Panc1 (cell line): Measurements from ENCODE around the gene CAMK4. TPM values are rescaled to one million over a fixed set of nuclear protein-coding genes. Genes with fewer than 3 reads are reported as not detected.

Source experiments
- ATAC-seq: fragments of 200-7000 bp; cut with Tn5 transposase; 2 replicates; pipeline ENCODE4 v1.9.1; 2020; ENCODE audit warnings: mild to moderate bottlenecking, moderate library complexity
- BruUV-seq: library from RNA; stranded (reverse); fragments of 400-500 nt; replicated peaks from 2 replicates; lab custom pipeline; 2021; lab: Mats Ljungman, UMichigan
- CTCF ChIA-PET: fragments of 300-600 bp; sonication (Branson Sonifier 250); formaldehyde crosslinking; loops from one replicate; lab custom pipeline; 2022; ENCODE audit warnings: antibody characterized with exemption; lab: Charles Lee
- POLR2A ChIA-PET: fragments of 300-600 bp; sonication (Branson Sonifier 250); formaldehyde crosslinking; loops from one replicate; lab custom pipeline; 2022; ENCODE audit warnings: antibody characterized with exemption; lab: Charles Lee
- DNase-seq: peaks from one replicate; pipeline ENCODE4 v3.0.0-alpha.2; 2010; ENCODE audit warnings: low read depth, low spot score
- H3K27ac ChIP-seq: 2 replicates; pipeline ENCODE4 v1.5.1; 2011; ENCODE audit warnings: mild to moderate bottlenecking, low read length, inconsistent platforms
- H3K27me3 ChIP-seq: fragments of 200-500 bp; sonication (Bioruptor generic); 2 replicates; pipeline ENCODE4 v1.6.0; 2014; ENCODE audit warnings: low read length, inconsistent platforms; ENCODE audit not compliant: control insufficient read depth, insufficient read depth
- H3K36me3 ChIP-seq: fragments of 200-500 bp; sonication (Bioruptor generic); 2 replicates; pipeline ENCODE4 v1.5.1; 2014; ENCODE audit warnings: inconsistent platforms, mild to moderate bottlenecking, low read length, moderate library complexity; ENCODE audit not compliant: control insufficient read depth, insufficient read depth
- H3K4me1 ChIP-seq: 2 replicates; pipeline ENCODE4 v1.5.1; 2011; ENCODE audit warnings: inconsistent platforms, mild to moderate bottlenecking, low read length, moderate library complexity; ENCODE audit not compliant: control insufficient read depth, insufficient read depth
- H3K4me3 ChIP-seq, 2 experiments: 2 replicates each; pipeline ENCODE4 v1.5.1; 2011 to 2012; ENCODE audit warnings: low read depth in 2 of 2, low read length in 2 of 2, mild to moderate bottlenecking in 2 of 2, inconsistent platforms in 1 of 2, moderate library complexity in 1 of 2
- H3K9me3 ChIP-seq: fragments of 200-500 bp; sonication (Bioruptor generic); 2 replicates; pipeline ENCODE4 v1.5.1; 2014; ENCODE audit warnings: low read depth, mild to moderate bottlenecking, inconsistent platforms, low read length, moderate library complexity; ENCODE audit not compliant: control insufficient read depth, insufficient read depth
- POLR2AphosphoS5 ChIP-seq: IDR thresholded peaks from 2 replicates; pipeline ENCODE4 v1.6.1; 2012; ENCODE audit warnings: mild to moderate bottlenecking, low read depth, low read length, moderate library complexity
- SIN3A ChIP-seq: IDR thresholded peaks from 2 replicates; pipeline ENCODE4 v1.6.1; 2012; ENCODE audit warnings: low read depth, mild to moderate bottlenecking, low read length, moderate library complexity, borderline replicate concordance; ENCODE audit not compliant: insufficient read depth
- TCF7L2 ChIP-seq: IDR thresholded peaks from 2 replicates; pipeline ENCODE4 v1.6.1; 2011; ENCODE audit warnings: mild to moderate bottlenecking, low read depth, low read length, inconsistent platforms
- in situ Hi-C: cut with HindIII; loops from 2 replicates; pipeline ENCODE4 v1.10.0; 2016; ENCODE audit warnings: low sequenced_read_pairs, low pct_unique_long_range_greater_than_20kb
- intact Hi-C: fragments of 100-400 bp; cut with micrococcal nuclease; formaldehyde crosslinking; loops from one replicate; pipeline ENCODE4 v1.10.0; 2022; ENCODE audit not compliant: unreplicated experiment
- total RNA-seq: library from RNA; stranded (reverse); gene quantifications from one replicate; pipeline ENCODE4 v1.2.1, GENCODE V29; 2021; ENCODE audit not compliant: unreplicated experiment
- TF ChIP-seq, protein P1 (sequence below): fragments of 450-650 bp; IDR thresholded peaks from 2 replicates; pipeline ENCODE4 v1.5.1; 2017; ENCODE audit warnings: mild to moderate bottlenecking
- TF ChIP-seq, protein P2 (sequence below), 2 experiments: IDR thresholded peaks; 2 replicates each; pipeline ENCODE4 v1.6.1; 2011 to 2012; ENCODE audit warnings: low read depth in 2 of 2, control low read depth in 1 of 2, low read length in 1 of 2, mild to moderate bottlenecking in 1 of 2, moderate library complexity in 1 of 2; ENCODE audit not compliant: insufficient read depth in 1 of 2

Gene CAMK4
- total RNA-seq, 1 experiment from 2014 or later: 0.39 TPM

DNA sequence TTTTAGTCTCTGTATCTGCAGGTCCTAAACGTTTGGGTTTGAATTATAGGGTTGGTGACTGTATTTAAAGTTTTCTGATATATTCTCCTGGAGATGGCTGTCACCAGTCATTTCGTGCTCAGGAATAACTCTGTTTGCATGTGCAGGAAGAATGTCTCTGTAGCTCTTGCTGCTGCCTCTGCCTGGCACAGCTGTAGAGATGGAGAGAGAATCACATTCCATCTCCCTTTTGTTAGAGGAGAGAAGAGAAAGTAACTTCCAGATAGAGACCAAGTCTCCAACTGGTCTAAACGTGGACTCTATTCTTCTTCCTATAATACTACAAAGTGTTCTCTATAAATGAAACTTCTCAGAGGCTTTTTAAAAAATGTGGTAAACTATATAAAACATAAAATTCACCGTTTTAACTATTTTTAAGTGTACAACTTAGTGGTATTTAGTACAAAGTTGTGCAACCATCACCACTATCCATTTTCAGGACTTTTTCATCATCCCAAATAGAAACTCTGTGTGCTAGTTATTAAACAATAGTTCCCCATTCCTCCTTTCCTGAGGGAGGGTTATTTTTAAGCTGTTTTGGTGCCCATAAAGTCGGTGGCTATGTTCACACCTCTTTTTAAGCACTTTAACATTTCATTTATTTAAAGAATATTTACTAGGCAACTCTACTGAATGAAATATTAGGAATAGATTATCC, 308.9 kb downstream of the CAMK4 start:
- BruUV-seq: no TSS peak
- in situ Hi-C loops: no loop called here
- Histone ChIP-seq H3K36me3 (no peaks in the 10 kb centered on the region), H3K9me3 (no peaks in the 10 kb centered on the region), H3K27me3 (no peaks in the 10 kb centered on the region), H3K4me3 (no peak overlapping the region), H3K27ac (no peak overlapping the region), H3K4me1 (no peaks in the 10 kb centered on the region)
- intact Hi-C loops: loop anchor here (5.0 kb wide), 1 partner anchor 614 kb away; no protein-coding TSS in a partner anchor
- DNase-seq: no peak
- ChIA-PET CTCF (interaction anchor here (0.5 kb wide), 1 partner anchor 375 kb away, joined by 3 read pairs; no protein-coding TSS in a partner anchor), POLR2A (no interaction called here)
- TF ChIP-seq, protein P1, sequence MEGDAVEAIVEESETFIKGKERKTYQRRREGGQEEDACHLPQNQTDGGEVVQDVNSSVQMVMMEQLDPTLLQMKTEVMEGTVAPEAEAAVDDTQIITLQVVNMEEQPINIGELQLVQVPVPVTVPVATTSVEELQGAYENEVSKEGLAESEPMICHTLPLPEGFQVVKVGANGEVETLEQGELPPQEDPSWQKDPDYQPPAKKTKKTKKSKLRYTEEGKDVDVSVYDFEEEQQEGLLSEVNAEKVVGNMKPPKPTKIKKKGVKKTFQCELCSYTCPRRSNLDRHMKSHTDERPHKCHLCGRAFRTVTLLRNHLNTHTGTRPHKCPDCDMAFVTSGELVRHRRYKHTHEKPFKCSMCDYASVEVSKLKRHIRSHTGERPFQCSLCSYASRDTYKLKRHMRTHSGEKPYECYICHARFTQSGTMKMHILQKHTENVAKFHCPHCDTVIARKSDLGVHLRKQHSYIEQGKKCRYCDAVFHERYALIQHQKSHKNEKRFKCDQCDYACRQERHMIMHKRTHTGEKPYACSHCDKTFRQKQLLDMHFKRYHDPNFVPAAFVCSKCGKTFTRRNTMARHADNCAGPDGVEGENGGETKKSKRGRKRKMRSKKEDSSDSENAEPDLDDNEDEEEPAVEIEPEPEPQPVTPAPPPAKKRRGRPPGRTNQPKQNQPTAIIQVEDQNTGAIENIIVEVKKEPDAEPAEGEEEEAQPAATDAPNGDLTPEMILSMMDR: no peak
- no peak for TF ChIP-seq SIN3A
- no peak for TF ChIP-seq POLR2AphosphoS5
- no peak for TF ChIP-seq TCF7L2
- TF ChIP-seq, protein P2, sequence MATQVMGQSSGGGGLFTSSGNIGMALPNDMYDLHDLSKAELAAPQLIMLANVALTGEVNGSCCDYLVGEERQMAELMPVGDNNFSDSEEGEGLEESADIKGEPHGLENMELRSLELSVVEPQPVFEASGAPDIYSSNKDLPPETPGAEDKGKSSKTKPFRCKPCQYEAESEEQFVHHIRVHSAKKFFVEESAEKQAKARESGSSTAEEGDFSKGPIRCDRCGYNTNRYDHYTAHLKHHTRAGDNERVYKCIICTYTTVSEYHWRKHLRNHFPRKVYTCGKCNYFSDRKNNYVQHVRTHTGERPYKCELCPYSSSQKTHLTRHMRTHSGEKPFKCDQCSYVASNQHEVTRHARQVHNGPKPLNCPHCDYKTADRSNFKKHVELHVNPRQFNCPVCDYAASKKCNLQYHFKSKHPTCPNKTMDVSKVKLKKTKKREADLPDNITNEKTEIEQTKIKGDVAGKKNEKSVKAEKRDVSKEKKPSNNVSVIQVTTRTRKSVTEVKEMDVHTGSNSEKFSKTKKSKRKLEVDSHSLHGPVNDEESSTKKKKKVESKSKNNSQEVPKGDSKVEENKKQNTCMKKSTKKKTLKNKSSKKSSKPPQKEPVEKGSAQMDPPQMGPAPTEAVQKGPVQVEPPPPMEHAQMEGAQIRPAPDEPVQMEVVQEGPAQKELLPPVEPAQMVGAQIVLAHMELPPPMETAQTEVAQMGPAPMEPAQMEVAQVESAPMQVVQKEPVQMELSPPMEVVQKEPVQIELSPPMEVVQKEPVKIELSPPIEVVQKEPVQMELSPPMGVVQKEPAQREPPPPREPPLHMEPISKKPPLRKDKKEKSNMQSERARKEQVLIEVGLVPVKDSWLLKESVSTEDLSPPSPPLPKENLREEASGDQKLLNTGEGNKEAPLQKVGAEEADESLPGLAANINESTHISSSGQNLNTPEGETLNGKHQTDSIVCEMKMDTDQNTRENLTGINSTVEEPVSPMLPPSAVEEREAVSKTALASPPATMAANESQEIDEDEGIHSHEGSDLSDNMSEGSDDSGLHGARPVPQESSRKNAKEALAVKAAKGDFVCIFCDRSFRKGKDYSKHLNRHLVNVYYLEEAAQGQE (IDR thresholded peaks at IDR 0.05; ENCODE audit: insufficient read depth in 1 of 2, low read depth in 2 of 2, low read length in 1 of 2): no peak
- no peak for ATAC-seq

DNA sequence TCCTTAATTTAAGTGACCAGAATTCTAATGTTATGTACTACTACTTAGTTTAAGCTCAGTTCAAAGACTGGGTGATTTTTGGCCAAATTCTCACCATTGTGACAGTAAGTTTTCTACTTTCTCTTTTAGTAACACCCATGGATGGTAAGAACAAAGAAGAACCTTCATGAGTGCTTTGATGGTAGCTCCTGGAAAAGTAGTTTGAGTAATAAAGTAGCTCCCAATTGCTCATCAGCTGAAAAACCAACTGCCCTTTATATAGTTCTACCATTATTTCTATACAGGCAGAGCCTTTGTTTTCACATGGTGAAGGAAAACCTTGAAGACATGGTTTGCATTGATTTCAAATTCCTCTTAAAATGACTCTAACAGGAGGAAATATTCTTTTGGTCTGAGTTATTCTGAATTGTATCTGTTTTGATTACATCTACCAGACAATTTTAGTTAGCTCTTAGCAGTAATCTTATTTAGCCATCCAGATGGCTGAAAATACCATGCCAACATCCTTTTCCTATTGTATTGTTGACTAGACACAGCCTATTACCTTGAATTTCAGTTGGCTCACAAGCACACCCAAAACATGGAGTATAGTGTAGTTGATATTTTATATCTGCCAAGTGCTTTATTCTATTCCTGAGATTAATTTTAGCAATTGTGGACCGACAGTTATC, 311.8 kb downstream of the CAMK4 start:
- H3K9me3 ChIP-seq: no peaks in the 10 kb centered on the region
- intact Hi-C loops: no loop called here
- no TSS peak for BruUV-seq
- H3K4me1 ChIP-seq: no peaks in the 10 kb centered on the region
- TF ChIP-seq, protein P1: no peak
- TF ChIP-seq SIN3A: no peak
- TF ChIP-seq, protein P2 (IDR thresholded peaks at IDR 0.05; ENCODE audit: insufficient read depth in 1 of 2, low read depth in 2 of 2, low read length in 1 of 2): no peak
- H3K4me3 ChIP-seq: no peak overlapping the region
- in situ Hi-C loops: no loop called here
- no peaks in the 10 kb centered on the region for H3K27me3 ChIP-seq
- no peak for DNase-seq
- no peak overlapping the region for H3K27ac ChIP-seq
- no peaks in the 10 kb centered on the region for H3K36me3 ChIP-seq
- ChIA-PET CTCF (no interaction called here), POLR2A (no interaction called here)
- ATAC-seq: no peak
